ENCODE results near the gene DCDC2B.

DCDC2B gene

DNA sequence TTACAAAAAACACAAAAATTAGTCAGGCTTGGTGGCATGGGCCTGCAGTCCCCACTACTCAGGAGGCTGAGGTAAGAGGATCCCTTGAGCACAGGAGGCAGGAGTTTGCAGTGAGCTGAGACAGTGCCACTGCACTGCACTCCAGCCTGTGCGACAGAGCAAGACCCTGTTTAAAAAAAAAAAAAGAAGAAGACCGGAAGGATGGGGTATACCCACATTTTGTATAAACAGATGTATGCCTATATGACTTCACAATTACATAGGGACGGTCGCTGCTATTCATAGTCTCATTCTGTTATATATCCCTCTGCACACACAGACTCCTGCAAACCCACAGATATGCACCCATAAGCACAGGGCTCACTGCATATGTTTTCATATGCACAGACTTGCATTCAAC, 54.9 kb downstream of the DCDC2B start:
- no peak for FAIRE-seq

Data from endometrium (tissue), 2 donors.